KOPT-K1 (cell line): ENCODE results near the gene ERC1.
"Not testable (repeated sequence)": the region's sequence is repeated elsewhere in the genome, so short reads cannot be mapped to it uniquely, and the experiment has no call there.

Experiments used
- H3K27ac ChIP-seq: fragments of 200-600 bp; sonication (generic); 2 replicates; pipeline ENCODE4 v1.5.1; 2016; ENCODE audit warnings: antibody characterized with exemption, mild to moderate bottlenecking, low read depth, low read length; ENCODE audit not compliant: poor library complexity, severe bottlenecking
- H3K36me3 ChIP-seq: fragments of 200-600 bp; sonication (generic); 2 replicates; pipeline ENCODE4 v1.5.1; 2017; ENCODE audit warnings: antibody characterized with exemption, mild to moderate bottlenecking, low read length, moderate library complexity; ENCODE audit not compliant: insufficient read depth
- H3K9me3 ChIP-seq: fragments of 200-600 bp; sonication (generic); 2 replicates; pipeline ENCODE4 v1.5.1; 2017; ENCODE audit warnings: antibody characterized with exemption, low read length, mild to moderate bottlenecking; ENCODE audit not compliant: insufficient read depth, poor library complexity, severe bottlenecking

ERC1 gene

DNA sequence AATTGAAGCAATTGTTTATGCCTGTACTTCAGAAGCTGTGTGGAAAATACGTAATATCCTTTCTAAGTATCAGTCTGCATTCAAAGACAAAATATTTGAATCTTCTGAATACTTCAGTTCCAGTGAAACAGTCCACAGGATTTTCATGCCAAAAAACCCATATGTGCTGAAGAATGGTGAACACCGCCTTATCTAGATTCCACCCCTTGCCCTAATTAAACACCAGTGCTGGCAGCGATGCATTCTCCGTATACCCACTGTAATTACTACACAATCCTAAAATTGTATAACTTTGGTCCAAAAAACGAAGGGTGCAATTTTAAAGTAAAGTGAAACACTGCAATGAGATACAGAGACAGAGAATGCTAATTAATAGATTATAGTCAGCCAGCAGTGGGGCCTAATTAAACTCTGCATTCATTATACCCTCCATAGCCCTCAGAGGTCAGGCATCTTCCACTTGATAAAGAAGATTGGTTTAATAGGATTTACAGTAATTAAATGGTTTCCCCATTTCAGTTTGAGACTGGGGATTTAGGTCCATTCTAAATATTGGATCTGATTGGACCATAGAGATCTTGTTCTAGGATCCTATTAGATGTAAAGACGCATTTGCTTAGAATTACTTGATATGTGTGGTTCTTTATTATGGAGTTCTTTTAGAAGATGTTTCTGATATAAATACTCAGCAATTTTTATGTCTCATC is 43.9 kb downstream of the ERC1 start:
- no peaks in the 10 kb centered on the region for H3K36me3 ChIP-seq
- H3K27ac ChIP-seq, result no peak overlapping the region
- H3K9me3 ChIP-seq, result no peaks in the 10 kb centered on the region

DNA sequence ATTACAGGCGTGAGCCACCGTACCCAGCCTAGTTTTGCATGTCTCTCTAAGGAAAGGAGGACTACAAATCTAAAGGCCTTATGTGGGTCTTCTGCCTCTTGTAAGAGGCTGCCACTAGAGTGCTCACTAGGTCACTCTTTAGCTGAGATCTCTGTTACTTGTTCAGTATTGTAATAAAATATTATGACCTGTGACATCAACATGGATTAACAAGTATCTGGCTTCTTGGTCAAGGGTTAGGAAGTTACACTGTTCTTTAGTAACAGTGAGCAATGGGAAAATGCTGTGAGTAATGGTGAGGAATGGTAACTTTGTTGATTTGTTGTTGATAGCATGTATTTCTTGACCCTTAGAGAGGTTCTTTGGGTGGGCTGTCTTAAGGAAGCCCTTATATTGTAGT is 50.5 kb downstream of the ERC1 start:
- H3K27ac ChIP-seq, result no peak overlapping the region
- H3K36me3 ChIP-seq, result no peaks in the 10 kb centered on the region
- no peaks in the 10 kb centered on the region for H3K9me3 ChIP-seq

DNA sequence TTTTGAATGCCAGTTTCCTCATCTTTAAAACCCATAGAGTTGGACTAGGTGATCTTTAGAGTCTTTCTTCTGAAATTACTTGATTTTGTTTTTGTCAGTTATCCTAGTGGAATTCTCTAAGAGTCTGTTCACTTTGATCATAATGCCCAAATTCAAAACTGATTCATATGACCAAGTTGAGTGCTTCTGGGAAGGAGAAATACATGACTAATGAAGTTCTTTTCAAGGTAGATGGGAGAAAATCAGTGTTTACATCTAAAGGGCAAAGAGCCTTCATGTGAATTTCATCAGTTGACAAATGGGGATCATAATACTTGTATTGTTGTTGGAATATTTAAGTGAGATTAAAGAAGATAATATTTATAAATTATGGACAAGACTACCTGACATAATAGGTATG is 53.2 kb downstream of the ERC1 start:
- Histone ChIP-seq H3K9me3 (no peaks in the 10 kb centered on the region), H3K36me3 (no peaks in the 10 kb centered on the region), H3K27ac (no peak overlapping the region)

DNA sequence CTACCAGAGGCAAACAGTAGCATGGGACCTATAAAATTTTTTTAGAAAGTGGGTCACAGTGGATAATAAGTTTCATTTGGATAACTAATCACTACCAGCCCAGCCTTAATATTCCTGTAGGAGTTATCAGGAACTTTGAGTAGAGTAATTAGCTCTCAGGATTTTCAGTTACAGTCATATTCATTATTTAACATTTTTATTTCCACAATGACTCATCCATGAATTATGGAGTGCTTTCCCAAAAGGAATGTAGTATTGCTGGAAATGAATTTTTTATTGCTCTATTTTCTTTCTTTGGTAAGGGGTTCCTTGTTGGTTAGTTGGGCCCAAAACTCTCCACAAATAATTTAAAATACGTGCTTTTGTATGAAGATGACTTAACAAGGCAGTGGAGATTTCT is 53.7 kb downstream of the ERC1 start:
- Histone ChIP-seq H3K36me3 (no peaks in the 10 kb centered on the region), H3K27ac (no peak overlapping the region), H3K9me3 (no peaks in the 10 kb centered on the region)

DNA sequence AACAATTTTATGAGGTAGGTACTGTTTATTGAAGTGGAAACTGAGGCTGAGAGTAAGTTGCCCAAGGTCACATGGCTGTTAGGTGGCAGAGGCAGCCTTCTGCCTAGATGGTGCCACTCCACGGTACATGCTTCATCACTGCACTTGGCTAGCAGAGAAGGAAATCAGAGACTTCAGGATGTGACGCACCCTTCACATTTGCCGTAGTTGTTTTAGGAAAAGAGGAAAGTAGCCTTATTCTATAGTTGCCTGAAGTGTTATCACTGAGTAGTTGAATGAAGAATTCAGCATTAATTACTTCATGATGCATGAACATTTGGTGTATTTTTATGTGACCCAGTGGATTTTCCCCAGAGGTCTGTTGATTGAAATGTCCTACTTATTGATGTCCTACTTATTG is 55.7 kb downstream of the ERC1 start:
- H3K27ac ChIP-seq, result no peak overlapping the region
- no peaks in the 10 kb centered on the region for H3K36me3 ChIP-seq
- no peaks in the 10 kb centered on the region for H3K9me3 ChIP-seq

DNA sequence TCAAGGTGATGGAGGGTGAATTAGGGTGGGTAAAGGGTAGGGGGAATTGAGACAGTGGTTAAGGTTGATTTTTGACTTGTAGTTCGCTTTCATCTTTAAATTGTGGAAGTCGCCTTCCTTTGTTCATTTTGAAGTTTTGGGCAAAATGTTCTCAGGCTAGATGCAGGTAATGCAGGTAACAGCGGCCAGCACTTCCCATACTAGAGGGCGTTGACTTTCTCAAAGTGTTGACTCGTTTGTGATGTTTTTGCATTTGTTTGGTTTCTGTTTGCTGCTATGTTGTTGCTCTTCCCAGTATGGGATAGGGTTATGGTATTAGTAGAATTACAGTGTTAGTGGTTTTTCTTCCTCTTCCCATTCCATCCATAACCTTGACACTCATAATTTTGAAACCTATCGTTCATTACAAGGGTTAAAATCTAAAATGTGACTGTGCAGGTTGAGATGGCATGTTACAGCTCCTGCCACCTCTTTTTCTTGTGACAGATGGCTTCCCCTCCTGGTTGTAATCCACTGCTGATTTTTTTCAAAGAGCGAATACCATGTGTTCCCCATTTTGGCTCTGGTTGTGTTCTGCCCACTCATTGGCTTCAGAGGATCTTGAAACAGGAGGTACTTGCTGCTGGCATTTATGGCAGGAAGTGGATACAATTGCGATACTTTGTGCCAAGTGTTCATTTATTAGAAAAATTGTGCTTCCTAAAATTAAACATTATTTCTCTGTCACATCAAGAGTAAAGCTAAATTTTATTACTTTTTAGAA is 57.1 kb downstream of the ERC1 start:
- Histone ChIP-seq H3K36me3 (no peaks in the 10 kb centered on the region), H3K27ac (no peak overlapping the region), H3K9me3 (no peaks in the 10 kb centered on the region)

DNA sequence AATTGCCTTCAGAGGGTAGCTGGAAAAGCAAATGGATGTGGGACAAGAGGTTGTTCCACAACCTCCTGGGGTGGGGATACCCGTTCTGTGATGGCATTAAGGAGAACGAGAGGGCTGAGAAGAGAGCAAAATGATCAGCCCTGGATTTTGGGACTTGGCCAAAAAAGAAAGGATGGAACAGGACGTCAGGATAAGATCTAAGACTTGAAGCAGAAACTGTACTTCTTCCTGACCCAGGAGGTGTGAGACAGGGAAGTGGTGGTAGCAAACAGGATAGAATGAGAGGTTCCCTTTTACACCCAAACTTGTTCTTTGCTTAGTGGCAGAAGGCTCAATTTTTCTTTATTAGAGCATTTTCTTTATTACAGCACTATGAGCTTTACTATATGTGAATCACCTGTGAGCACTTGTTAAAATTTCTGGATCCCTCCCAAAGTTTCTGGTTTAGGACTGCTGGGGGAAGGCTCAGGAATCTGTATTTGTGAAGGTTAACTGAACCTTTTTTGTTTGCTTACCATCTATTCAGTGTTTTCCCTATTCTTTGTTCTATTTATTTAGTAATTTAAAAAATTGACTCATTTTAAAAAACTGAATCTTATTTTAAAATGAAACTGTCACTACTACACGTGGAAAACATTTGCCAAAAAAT is 59.2 kb downstream of the ERC1 start:
- Histone ChIP-seq H3K27ac (no peak overlapping the region), H3K36me3 (no peaks in the 10 kb centered on the region), H3K9me3 (no peaks in the 10 kb centered on the region)

DNA sequence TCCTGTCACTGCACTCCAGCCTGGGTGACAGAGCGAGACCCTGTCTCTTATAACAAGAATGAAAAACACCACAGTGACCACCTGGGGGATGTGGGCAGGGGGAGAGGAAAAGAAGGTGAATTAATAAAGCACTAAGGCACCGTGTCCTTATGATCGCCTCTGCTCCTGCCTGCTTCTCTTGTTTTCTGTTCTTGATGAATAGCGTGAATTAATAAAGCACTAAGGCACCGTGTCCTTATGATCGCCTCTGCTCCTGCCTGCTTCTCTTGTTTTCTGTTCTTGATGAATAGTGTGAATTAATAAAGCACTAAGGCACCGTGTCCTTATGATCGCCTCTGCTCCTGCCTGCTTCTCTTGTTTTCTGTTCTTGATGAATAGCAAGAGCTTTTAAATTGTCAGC is 60.6 kb downstream of the ERC1 start:
- H3K36me3 ChIP-seq, H3K27ac ChIP-seq, H3K9me3 ChIP-seq: not testable (repeated sequence)

DNA sequence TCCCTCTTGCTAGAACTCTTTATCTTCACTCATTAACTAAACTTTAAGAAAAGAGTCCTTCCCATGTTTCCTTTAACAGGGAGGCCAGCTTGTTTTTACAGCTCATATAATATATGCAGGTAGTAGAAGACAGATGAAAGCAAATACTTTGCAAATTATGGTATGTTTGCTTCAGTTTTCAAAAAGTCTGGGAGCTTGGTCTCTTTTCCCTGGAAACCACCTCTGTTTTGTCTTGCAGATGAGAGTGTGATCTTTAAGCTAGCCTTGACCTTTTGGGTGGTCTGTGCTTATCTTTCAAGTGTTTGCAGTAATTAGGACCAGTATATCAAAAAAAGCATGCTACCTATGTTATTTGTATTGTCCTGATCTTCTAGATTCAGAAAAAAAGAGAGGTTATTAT is 62.7 kb downstream of the ERC1 start:
- H3K27ac ChIP-seq, result no peak overlapping the region
- peaks cover 6% of the 10 kb centered on the region for H3K9me3 ChIP-seq

DNA sequence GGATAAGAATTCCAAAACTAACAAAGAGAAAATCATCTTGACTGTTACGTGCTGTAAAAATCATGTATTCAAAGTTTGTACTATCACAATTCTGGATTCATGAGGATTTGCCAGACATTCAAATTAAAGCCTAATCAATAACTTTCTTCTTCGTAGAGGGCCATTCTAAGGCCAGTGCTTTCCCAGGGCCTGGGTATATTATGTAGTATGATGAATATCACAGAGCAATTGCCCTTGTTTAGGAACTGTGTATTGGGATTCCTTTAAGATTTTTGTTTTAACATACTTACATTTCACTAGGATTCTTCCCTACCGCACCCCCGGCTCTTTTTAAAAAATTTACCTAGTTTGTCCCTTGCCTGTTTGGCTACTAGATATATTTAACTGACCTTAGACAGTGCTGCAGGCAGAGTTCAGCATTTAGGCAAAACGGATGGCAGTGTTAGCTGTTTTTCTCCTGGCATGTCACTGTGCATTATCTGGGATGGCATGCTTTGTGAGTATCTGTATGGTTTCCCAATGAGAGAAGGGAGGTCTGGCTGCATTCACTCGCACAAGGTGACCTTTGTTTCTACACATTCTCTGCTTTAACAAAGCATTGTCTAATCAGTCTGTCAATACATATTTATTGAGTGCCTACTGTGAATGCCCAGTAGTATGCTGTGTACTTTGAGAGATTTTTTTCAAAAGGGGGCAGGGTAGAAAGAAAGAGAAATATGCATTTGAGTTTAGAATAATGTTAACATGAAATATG is 63.3 kb downstream of the ERC1 start:
- H3K27ac ChIP-seq, result no peak overlapping the region
- peaks cover 12% of the 10 kb centered on the region for H3K9me3 ChIP-seq
- H3K36me3 ChIP-seq, result no peaks in the 10 kb centered on the region

More for the DNA sequence above, 62.7 kb downstream of the ERC1 start:
- H3K36me3 ChIP-seq, result no peaks in the 10 kb centered on the region

DNA sequence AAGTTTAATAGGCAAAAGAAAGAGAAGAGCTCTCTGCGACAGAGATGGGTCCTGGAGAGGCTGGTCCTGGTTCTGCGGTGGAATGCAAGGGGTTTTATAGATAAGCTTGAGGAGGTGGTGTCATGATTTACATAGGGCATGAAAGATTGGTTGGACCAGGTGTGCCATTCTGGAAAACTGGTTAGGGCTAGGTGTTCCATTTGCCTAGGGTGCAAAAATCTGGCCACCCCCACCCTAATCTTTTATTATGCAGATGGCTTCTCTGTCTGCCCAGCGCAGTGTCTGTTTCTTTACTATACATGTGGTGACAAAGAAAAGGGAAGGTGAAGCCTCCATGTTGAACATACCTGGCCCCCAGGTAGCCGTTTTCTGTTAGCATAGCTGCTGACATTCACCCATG is 65.4 kb downstream of the ERC1 start:
- Histone ChIP-seq H3K36me3 (no peaks in the 10 kb centered on the region), H3K9me3 (peaks cover 17% of the 10 kb centered on the region), H3K27ac (no peak overlapping the region)

DNA sequence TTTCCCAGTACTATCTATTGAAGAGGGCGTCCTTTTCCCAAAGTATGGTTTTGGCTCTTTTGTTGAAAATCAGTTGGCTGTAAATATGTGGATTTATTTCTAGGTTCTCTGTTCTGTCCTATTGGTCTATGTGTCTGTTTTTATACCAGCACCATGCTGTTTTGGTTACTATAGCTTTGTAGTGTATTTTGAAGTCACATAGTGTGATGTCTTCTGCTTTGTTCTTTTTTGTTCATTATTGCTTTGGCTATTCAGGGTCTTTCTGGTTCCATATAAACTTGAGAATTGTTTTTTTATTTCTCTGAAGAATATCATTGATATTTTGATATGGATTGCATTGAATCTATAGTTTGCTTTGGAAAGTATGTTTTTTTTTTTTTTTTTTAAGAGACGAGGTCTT is 67.4 kb downstream of the ERC1 start:
- H3K36me3 ChIP-seq, result no peaks in the 10 kb centered on the region
- no peak overlapping the region for H3K27ac ChIP-seq
- H3K9me3 ChIP-seq, result peaks cover 23% of the 10 kb centered on the region

DNA sequence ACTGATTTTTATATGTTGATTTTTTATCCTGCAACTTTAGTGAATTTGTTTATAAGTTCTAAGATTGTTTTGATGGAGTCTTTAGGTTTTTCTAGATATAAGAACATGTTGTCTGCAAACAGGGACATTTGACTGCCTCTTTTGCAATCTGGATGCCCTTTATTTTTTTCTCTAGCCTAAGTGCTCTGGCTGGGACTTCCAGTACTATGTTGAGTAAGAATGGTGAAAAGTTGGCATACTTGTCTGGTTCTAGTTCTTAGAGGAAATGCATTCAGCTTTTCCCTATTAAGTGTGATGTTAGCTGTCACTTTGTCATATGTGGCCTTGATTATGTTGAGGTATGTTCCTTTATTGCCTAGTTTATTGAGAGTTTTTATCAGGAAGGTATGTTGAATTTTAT is 68.1 kb downstream of the ERC1 start:
- H3K9me3 ChIP-seq, result peaks cover 31% of the 10 kb centered on the region

DNA sequence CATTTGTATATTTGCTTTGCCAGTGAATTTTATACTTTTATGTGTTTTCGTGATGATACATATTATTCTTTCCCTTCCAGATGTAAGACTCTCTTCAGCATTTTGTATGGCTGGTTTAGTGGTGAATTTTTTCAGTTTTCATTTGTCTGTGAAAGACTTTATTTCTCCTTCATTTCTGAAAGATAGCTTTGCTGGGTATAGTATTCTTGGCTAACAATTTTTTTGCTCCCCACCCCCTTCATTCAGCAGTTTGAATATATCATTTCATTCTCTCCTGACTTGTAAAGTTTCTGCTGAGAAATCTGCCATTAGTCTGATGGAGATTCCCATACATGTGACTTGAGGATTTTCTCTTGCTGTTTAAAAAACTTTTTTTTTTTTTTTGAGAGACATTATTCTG is 72.8 kb downstream of the ERC1 start:
- peaks cover 34% of the 10 kb centered on the region for H3K9me3 ChIP-seq

More for the DNA sequence above, 68.1 kb downstream of the ERC1 start:
- Histone ChIP-seq H3K36me3 (no peaks in the 10 kb centered on the region), H3K27ac (no peak overlapping the region)

DNA sequence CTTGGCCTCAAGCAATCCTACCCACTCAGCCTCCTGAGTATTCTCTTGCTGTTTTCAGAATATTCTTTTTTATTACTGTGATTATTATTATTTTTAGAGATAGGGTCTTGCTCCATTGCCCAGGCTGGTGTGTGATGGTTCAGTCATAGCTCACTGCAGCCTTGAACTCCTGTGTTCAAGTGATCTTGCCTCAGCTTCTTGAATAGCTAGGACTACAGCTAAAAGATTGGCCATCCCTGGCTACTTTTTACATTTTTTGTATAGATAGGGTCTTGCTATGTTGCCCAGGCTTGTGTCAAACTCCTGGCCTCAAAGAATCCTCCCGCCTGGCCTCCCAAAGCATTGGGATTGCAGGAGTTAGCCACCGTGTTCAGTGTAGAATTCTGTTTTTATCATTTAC is 73.3 kb downstream of the ERC1 start:
- H3K36me3 ChIP-seq, result no peaks in the 10 kb centered on the region
- H3K9me3 ChIP-seq, result peaks cover 29% of the 10 kb centered on the region
- no peak overlapping the region for H3K27ac ChIP-seq

More for the DNA sequence above, 72.8 kb downstream of the ERC1 start:
- Histone ChIP-seq H3K27ac (no peak overlapping the region), H3K36me3 (no peaks in the 10 kb centered on the region)
